Activated B cell treated with CpG ODN at 0.5 μM for 24 hours (primary cell): ENCODE data around the gene MDM1. TPM values are rescaled to one million over a fixed set of nuclear protein-coding genes. Genes with fewer than 3 reads are reported as not detected.

Source experiments
- ATAC-seq: fragments of 200-7000 bp; cut with Tn5 transposase; one replicate; pipeline ENCODE4 v1.10.0; 2021; ENCODE audit warnings: low read depth, mild to moderate bottlenecking, moderate library complexity
- CTCF ChIA-PET: fragments of 350-600 bp; sonication (Branson Sonifier 250); formaldehyde crosslinking; loops from one replicate; lab custom pipeline; 2021; ENCODE audit warnings: antibody characterized with exemption; lab: Charles Lee
- POLR2A ChIA-PET: fragments of 350-600 bp; sonication (Branson Sonifier 250); formaldehyde crosslinking; loops from one replicate; lab custom pipeline; 2021; ENCODE audit warnings: antibody characterized with exemption; lab: Charles Lee
- DNase-seq: peaks from one replicate; pipeline ENCODE4 v3.0.0; 2022
- H3K27ac Mint-ChIP-seq: one replicate; pipeline ENCODE4 v1.8.0; 2020; ENCODE audit warnings: mixed read lengths
- H3K27me3 Mint-ChIP-seq: one replicate; pipeline ENCODE4 v1.8.0; 2021; ENCODE audit warnings: mixed read lengths
- H3K36me3 Mint-ChIP-seq: one replicate; pipeline ENCODE4 v1.8.0; 2021; ENCODE audit warnings: low read depth, mixed read lengths
- H3K4me1 Mint-ChIP-seq: one replicate; pipeline ENCODE4 v1.8.0; 2021; ENCODE audit warnings: mixed read lengths
- H3K4me3 Mint-ChIP-seq: one replicate; pipeline ENCODE4 v1.8.0; 2020; ENCODE audit warnings: mild to moderate bottlenecking, mixed read lengths
- H3K9me3 Mint-ChIP-seq: one replicate; pipeline ENCODE4 v1.8.0; 2020; ENCODE audit warnings: mixed read lengths
- intact Hi-C: fragments of 100-400 bp; cut with micrococcal nuclease; formaldehyde crosslinking; loops from one replicate; pipeline ENCODE4 v1.15.1; 2024
- total RNA-seq: library from RNA; stranded (reverse); gene quantifications from 2 replicates; pipeline ENCODE4 v1.2.3, GENCODE V29; 2022
- TF ChIP-seq, protein P1 (sequence below): fragments of 200-600 bp; IDR thresholded peaks from one replicate; pipeline ENCODE4 v1.8.0; 2022; ENCODE audit warnings: antibody characterized with exemption, mild to moderate bottlenecking

The MDM1 gene
- total RNA-seq, 1 donor from 2014 or later = 25.9 TPM

- DNase-seq (no peak), ATAC-seq (no peak)
- H3K9me3 Mint-ChIP-seq = no peaks in the 10 kb centered on the region
- POLR2A ChIA-PET = no interaction called here
- TF ChIP-seq, protein P1, sequence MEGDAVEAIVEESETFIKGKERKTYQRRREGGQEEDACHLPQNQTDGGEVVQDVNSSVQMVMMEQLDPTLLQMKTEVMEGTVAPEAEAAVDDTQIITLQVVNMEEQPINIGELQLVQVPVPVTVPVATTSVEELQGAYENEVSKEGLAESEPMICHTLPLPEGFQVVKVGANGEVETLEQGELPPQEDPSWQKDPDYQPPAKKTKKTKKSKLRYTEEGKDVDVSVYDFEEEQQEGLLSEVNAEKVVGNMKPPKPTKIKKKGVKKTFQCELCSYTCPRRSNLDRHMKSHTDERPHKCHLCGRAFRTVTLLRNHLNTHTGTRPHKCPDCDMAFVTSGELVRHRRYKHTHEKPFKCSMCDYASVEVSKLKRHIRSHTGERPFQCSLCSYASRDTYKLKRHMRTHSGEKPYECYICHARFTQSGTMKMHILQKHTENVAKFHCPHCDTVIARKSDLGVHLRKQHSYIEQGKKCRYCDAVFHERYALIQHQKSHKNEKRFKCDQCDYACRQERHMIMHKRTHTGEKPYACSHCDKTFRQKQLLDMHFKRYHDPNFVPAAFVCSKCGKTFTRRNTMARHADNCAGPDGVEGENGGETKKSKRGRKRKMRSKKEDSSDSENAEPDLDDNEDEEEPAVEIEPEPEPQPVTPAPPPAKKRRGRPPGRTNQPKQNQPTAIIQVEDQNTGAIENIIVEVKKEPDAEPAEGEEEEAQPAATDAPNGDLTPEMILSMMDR = no peak
- intact Hi-C loops = no loop called here
- peaks cover 4% of the 10 kb centered on the region for H3K4me1 Mint-ChIP-seq
- H3K4me3 Mint-ChIP-seq = no peak overlapping the region
- CTCF ChIA-PET = no interaction called here
- H3K27ac Mint-ChIP-seq = no peak overlapping the region
- H3K36me3 Mint-ChIP-seq = no peaks in the 10 kb centered on the region
- no peaks in the 10 kb centered on the region for H3K27me3 Mint-ChIP-seq
These were observed 17.9 kb upstream of the MDM1 start for GRCh38 chr12:68349921-68350606.

GRCh38 chr12:68349220-68349621, 17.1 kb upstream of the MDM1 start:
- TF ChIP-seq, protein P1 = no peak
- H3K4me3 Mint-ChIP-seq = no peak overlapping the region
- no peak for ATAC-seq
- no peaks in the 10 kb centered on the region for H3K36me3 Mint-ChIP-seq
- H3K27ac Mint-ChIP-seq = no peak overlapping the region
- H3K9me3 Mint-ChIP-seq = no peaks in the 10 kb centered on the region
- ChIA-PET POLR2A (no interaction called here), CTCF (no interaction called here)
- DNase-seq = no peak
- intact Hi-C loops = no loop called here
- H3K4me1 Mint-ChIP-seq = peaks cover 4% of the 10 kb centered on the region
- H3K27me3 Mint-ChIP-seq = no peaks in the 10 kb centered on the region

DNA sequence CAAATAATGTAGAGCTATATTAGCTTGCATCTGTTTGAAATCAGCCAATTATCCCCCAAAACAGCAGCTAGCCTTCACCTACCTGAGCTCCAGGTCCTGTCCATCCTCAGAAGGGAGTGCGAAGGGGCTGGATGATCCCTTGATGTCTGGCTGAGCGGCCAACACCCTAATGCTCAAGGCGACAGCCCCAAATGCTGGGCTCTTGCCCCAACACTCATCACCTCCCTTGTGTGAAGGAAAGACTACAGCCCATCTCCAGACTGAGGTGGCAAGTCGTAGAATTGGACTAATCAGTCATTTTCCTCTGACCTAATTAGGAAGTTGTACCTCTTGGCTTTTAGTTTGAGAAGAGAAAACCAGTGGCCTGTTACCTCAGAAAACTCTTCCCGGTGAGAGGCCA, 16.3 kb upstream of the MDM1 start:
- no peak for DNase-seq
- no peaks in the 10 kb centered on the region for H3K36me3 Mint-ChIP-seq
- H3K9me3 Mint-ChIP-seq = no peaks in the 10 kb centered on the region
- peaks cover 4% of the 10 kb centered on the region for H3K4me1 Mint-ChIP-seq
- ChIA-PET POLR2A (no interaction called here), CTCF (no interaction called here)
- H3K27me3 Mint-ChIP-seq = no peaks in the 10 kb centered on the region
- intact Hi-C loops = no loop called here
- no peak overlapping the region for H3K4me3 Mint-ChIP-seq
- no peak for ATAC-seq
- H3K27ac Mint-ChIP-seq = no peak overlapping the region
- TF ChIP-seq, protein P1 = no peak

DNA sequence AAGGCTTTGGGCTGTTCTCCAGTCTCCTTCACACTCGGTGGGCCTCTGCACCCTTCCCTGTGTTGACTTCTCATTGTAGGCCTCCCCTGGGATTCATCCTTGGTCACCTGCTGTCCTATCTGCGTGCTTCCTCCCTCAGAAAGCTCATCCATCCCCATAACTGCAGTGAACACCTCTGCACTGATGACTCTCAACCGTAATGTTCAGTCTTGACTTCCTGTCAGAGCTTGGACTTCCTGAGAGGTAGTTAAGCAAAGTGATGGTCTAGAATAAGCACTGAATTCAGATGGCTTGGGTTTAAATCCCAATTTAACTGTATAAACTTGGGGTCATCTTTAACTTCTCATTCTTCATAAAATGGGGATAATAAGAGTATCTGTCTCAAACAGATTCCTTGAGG, 13.6 kb upstream of the MDM1 start:
- Mint-ChIP-seq H3K4me3 (no peak overlapping the region), H3K27me3 (peaks cover 4% of the 10 kb centered on the region), H3K27ac (no peak overlapping the region), H3K36me3 (no peaks in the 10 kb centered on the region), H3K9me3 (no peaks in the 10 kb centered on the region), H3K4me1 (peaks cover 4% of the 10 kb centered on the region)
- ChIA-PET POLR2A (interaction anchor here (0.7 kb wide), 1 partner anchor 1131 kb away, joined by 3 read pairs; no protein-coding TSS in a partner anchor), CTCF (no interaction called here)
- ATAC-seq = no peak
- intact Hi-C loops = no loop called here
- DNase-seq = no peak
- TF ChIP-seq, protein P1 = no peak

DNA sequence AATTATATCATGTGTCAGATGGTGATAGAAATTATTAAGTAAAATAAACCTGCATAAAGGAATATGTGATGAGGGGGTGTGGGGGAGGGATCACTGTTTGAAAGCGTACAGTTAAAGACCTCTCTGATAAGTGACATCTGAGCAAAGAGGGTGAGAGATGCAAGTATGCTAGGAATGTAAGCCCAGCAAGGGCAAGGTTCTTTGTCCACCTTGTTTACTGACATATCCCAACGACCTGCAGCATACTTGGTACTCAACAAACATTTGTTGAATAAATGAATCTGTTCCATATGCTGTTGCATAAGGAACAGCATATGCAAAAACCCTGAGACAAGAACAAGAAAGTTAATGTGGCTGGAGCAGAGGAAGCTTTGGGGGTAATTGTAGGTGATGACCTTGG, 12.0 kb upstream of the MDM1 start:
- peaks cover 4% of the 10 kb centered on the region for H3K27me3 Mint-ChIP-seq
- TF ChIP-seq, protein P1 = no peak
- intact Hi-C loops = no loop called here
- DNase-seq = no peak
- no peak overlapping the region for H3K27ac Mint-ChIP-seq
- CTCF ChIA-PET = no interaction called here
- no peak for ATAC-seq
- no peaks in the 10 kb centered on the region for H3K9me3 Mint-ChIP-seq
- no peak overlapping the region for H3K4me3 Mint-ChIP-seq
- H3K4me1 Mint-ChIP-seq = peaks cover 4% of the 10 kb centered on the region
- POLR2A ChIA-PET = interaction anchor here (0.5 kb wide), 1 partner anchor 29 kb away, joined by 3 read pairs; no protein-coding TSS in a partner anchor
- no peaks in the 10 kb centered on the region for H3K36me3 Mint-ChIP-seq
